ENCODE results near the gene ZBED4. TPM values are rescaled to one million over a fixed set of nuclear protein-coding genes. Genes with fewer than 3 reads are reported as not detected.

The ZBED4 gene
- total RNA-seq, 1 experiment from 2014 or later: 21.6 TPM

GRCh38 chr22:49887702-49888101 lies 34.1 kb downstream of the ZBED4 start:
- peaks cover 0 to 12% of the 10 kb centered on the region in 2 experiments; a peak in 3 of 4 replicates for H3K9me3 ChIP-seq (ENCODE audit: control insufficient read depth in 1 of 2, insufficient read depth in 1 of 2, low read depth in 1 of 2, low read length in 2 of 2)
- H3K79me2 ChIP-seq (ENCODE audit: insufficient read depth, low read length): peaks cover 42% of the 10 kb centered on the region
- intact Hi-C loops (cut with micrococcal nuclease): no loop called here
- TF ChIP-seq ATF3 (IDR thresholded peaks at IDR 0.05) (no peak), POLR2AphosphoS5 (IDR thresholded peaks at IDR 0.05; ENCODE audit: low read depth, low read length) (no peak), ELF1 (IDR thresholded peaks at IDR 0.05; ENCODE audit: borderline replicate concordance, low read depth) (no peak), ZFX (IDR thresholded peaks at IDR 0.05) (no peak), EZH2phosphoT487 (IDR thresholded peaks at IDR 0.05; ENCODE audit: borderline replicate concordance) (no peak), REST (IDR thresholded peaks at IDR 0.05; ENCODE audit: low read depth) (no peak), TCF7L2 (IDR thresholded peaks at IDR 0.05; ENCODE audit: borderline replicate concordance, extremely low read depth, insufficient read depth, insufficient read length) (no peak)
- RAD21 ChIA-PET (ENCODE audit: low non-redundant PET in 1 of 2, low total read pairs in 2 of 2, uncharacterized antibody in 2 of 2, unreplicated experiment in 2 of 2): no interaction called here
- H3K27me3 ChIP-seq (ENCODE audit: insufficient read depth, low read length): no peaks in the 10 kb centered on the region
- no TSS peak for BruUV-seq (replicated peaks)
- ATAC-seq (no peak), DNase-seq (ENCODE audit: low read depth, low spot score) (no peak)
- POLR2A ChIA-PET: no interaction called here
- H3K4me2 ChIP-seq (ENCODE audit: low read length): no peak overlapping the region
- peaks cover 18 to 61% of the 10 kb centered on the region in 2 experiments for H3K36me3 ChIP-seq (ENCODE audit: control insufficient read depth in 1 of 2, insufficient read depth in 2 of 2, low read length in 2 of 2)
- no peaks in the 10 kb centered on the region for H4K20me1 ChIP-seq (ENCODE audit: insufficient read depth)
- H3K4me3 ChIP-seq (replicated peaks in 1 of 2; ENCODE audit: low read depth in 1 of 2, low read length in 2 of 2): no peak overlapping the region
- CTCF ChIA-PET: no interaction called here
- H3K9me2 ChIP-seq (ENCODE audit: insufficient read depth): no peaks in the 10 kb centered on the region
- H3K9ac ChIP-seq (ENCODE audit: low read length): no peak overlapping the region
- no peaks in the 10 kb centered on the region for H3K4me1 ChIP-seq (ENCODE audit: control insufficient read depth in 1 of 2, insufficient read depth in 2 of 2, low read length in 2 of 2)
- no peak overlapping the region for H2AFZ ChIP-seq (ENCODE audit: low read depth, low read length, poor library complexity, severe bottlenecking)
- no peak overlapping the region for H3K27ac ChIP-seq (ENCODE audit: low read depth, low read length)
